Colonic mucosa (tissue), 4 donors: ENCODE measurements around the gene TPCN1. TPM values are rescaled to one million over a fixed set of nuclear protein-coding genes. Genes with fewer than 3 reads are reported as not detected.

Experiments used
- DNase-seq: peaks from one replicate; pipeline ENCODE4 v3.0.0-alpha.2; 2020
- H3K27ac ChIP-seq: fragments of 200-600 bp; one replicate; pipeline ENCODE4 v1.8.0; 2021
- H3K27me3 ChIP-seq: fragments of 200-600 bp; one replicate; pipeline ENCODE4 v1.8.0; 2021
- H3K36me3 ChIP-seq: fragments of 200-600 bp; one replicate; pipeline ENCODE4 v1.8.0; 2021
- H3K4me1 ChIP-seq: fragments of 200-600 bp; one replicate; pipeline ENCODE4 v1.8.0; 2021; ENCODE audit warnings: mild to moderate bottlenecking
- H3K4me3 ChIP-seq: fragments of 200-600 bp; one replicate; pipeline ENCODE4 v1.8.0; 2021
- H3K9ac ChIP-seq, 2 donors: one replicate each; pipeline ENCODE4 v1.7.0; 2013; ENCODE audit warnings: control low read depth in 2 of 2, low read depth in 2 of 2, low read length in 2 of 2
- H3K9me3 ChIP-seq: fragments of 200-600 bp; one replicate; pipeline ENCODE4 v1.8.0; 2021
- intact Hi-C: fragments of 100-400 bp; cut with DNase I; formaldehyde crosslinking; loops from one replicate; pipeline ENCODE4 v1.14.1; 2022
- total RNA-seq, 2 donors: library from RNA; stranded (reverse); fragmentation: NEBNext Ultra II Directional in 1 of 2; extraction: Animal tissue kit (Norgen Biotek cat#: 25700) in 1 of 2; gene quantifications; one replicate each; pipeline ENCODE4 v1.2.1, GENCODE V29; 2021
- TF ChIP-seq, protein P1 (sequence below): fragments of 200-600 bp; IDR thresholded peaks from one replicate; pipeline ENCODE4 v1.8.0; 2022; ENCODE audit warnings: antibody characterized with exemption, mild to moderate bottlenecking
- donor health status: healthy.
- donor health status: DM: no; HTN: no; CAD: no.
- donor health status: DM: no; HTN: no; CAD: no.

The TPCN1 gene
- total RNA-seq, 2 donors from 2014 or later: 55.5 to 85.6 TPM

DNA sequence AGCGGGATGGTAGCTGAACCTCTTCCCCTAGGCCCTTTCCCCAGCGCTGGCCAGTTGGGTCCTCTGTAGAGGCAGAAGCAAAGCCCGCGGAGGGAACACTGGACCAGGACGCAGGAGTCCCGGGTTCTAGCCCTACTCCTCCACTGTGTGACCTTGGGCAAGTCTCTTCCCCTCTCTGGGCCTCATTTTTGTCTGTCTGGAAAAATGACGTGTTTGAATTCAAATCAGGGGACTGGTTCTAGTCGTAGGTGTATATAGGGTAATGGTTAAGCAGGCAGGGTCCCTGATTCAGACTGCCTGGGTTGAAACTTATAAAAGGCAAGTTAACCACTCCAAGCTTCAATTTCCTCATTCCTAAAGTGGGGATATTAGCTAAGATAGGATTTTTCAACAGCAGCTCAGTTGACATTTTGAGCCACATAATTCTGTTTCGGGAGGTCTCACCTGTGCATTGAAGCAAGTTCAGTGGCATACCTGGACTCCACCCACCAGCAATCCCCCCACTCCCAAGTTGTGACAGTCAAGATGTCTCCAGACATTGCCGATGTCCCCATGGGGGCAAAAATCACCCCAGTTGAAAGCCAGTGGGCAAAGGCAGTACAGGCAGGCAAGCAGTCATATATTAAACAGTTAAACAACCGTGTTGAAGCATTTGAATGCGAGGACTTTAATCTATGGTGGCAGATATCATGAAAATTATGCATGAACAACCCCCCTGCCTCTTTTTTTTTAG is 899 bp downstream of the TPCN1 start:
- Histone ChIP-seq H3K27ac (peak overlapping the region; percentile 97), H3K9me3 (no peaks in the 10 kb centered on the region), H3K4me3 (peak overlapping the region; percentile 89), H3K36me3 (no peaks in the 10 kb centered on the region), H3K9ac (peak overlapping the region; percentile 98 to 99), H3K4me1 (peaks cover 7% of the 10 kb centered on the region), H3K27me3 (no peaks in the 10 kb centered on the region)
- intact Hi-C loops: no loop called here
- DNase-seq: no peak
- TF ChIP-seq, protein P1, sequence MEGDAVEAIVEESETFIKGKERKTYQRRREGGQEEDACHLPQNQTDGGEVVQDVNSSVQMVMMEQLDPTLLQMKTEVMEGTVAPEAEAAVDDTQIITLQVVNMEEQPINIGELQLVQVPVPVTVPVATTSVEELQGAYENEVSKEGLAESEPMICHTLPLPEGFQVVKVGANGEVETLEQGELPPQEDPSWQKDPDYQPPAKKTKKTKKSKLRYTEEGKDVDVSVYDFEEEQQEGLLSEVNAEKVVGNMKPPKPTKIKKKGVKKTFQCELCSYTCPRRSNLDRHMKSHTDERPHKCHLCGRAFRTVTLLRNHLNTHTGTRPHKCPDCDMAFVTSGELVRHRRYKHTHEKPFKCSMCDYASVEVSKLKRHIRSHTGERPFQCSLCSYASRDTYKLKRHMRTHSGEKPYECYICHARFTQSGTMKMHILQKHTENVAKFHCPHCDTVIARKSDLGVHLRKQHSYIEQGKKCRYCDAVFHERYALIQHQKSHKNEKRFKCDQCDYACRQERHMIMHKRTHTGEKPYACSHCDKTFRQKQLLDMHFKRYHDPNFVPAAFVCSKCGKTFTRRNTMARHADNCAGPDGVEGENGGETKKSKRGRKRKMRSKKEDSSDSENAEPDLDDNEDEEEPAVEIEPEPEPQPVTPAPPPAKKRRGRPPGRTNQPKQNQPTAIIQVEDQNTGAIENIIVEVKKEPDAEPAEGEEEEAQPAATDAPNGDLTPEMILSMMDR: no peak

- Histone ChIP-seq H3K4me3 (peak overlapping the region; percentile 89), H3K27me3 (no peaks in the 10 kb centered on the region), H3K4me1 (peaks cover 7% of the 10 kb centered on the region), H3K27ac (peak overlapping the region; percentile 97), H3K9ac (peak overlapping the region; percentile 98 to 99), H3K36me3 (no peaks in the 10 kb centered on the region), H3K9me3 (no peaks in the 10 kb centered on the region)
- intact Hi-C loops: no loop called here
- DNase-seq: peak; percentile 88
- TF ChIP-seq, protein P1: no peak
Observed at GRCh38 chr12:113222730-113223531, 1.7 kb downstream of the TPCN1 start.

DNA sequence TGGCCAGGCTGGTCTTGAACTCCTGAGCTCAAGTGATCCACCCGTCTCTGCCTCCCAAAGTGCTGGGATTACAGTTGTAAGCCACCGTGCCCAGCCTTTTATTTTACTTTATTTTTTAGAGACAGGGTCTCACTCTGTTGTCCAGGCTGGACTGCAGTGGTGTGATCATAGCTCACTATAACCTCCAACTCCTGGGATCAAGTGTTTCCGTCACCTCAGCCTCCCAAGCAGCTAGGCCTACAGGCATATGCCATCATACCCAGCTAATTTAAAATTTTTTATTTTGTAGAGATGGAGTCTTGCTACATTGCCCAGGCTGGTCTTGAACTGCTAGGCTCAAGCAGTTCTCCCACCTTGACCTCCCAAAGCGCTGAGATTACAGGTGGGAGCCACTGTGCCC is 3.7 kb downstream of the TPCN1 start:
- H3K4me3 ChIP-seq: no peak overlapping the region
- intact Hi-C loops: no loop called here
- H3K36me3 ChIP-seq: no peaks in the 10 kb centered on the region
- H3K9ac ChIP-seq: no peak overlapping the region
- H3K27ac ChIP-seq: no peak overlapping the region
- TF ChIP-seq, protein P1: no peak
- DNase-seq: no peak
- peaks cover 12% of the 10 kb centered on the region for H3K4me1 ChIP-seq
- no peaks in the 10 kb centered on the region for H3K9me3 ChIP-seq
- no peaks in the 10 kb centered on the region for H3K27me3 ChIP-seq

- Histone ChIP-seq H3K36me3 (peaks cover 5% of the 10 kb centered on the region), H3K4me1 (peaks cover 12% of the 10 kb centered on the region), H3K4me3 (no peak overlapping the region), H3K27me3 (no peaks in the 10 kb centered on the region), H3K9me3 (no peaks in the 10 kb centered on the region), H3K27ac (no peak overlapping the region), H3K9ac (no peak overlapping the region)
- intact Hi-C loops: no loop called here
- no peak for DNase-seq
- TF ChIP-seq, protein P1: no peak
Observed at GRCh38 chr12:113226696-113227568, 5.7 kb downstream of the TPCN1 start.
